CD14-positive monocyte (primary cell): Measurements from ENCODE around the gene CREBBP. TPM values are rescaled to one million over a fixed set of nuclear protein-coding genes. Genes with fewer than 3 reads are reported as not detected.

Source experiments
- DNase-seq, 3 donors: peaks; one replicate each; pipeline ENCODE4 v3.0.0-alpha.2; 2011 to 2022
- H2AFZ ChIP-seq: 2 replicates; pipeline ENCODE4 v1.6.0; 2012; ENCODE audit warnings: mild to moderate bottlenecking, low read depth, low read length, inconsistent platforms; ENCODE audit not compliant: insufficient read depth, poor library complexity, severe bottlenecking
- H3K27ac ChIP-seq, 2 donors: 1 replicate in 1 of 2; 2 replicates in 1 of 2; pipeline ENCODE4 v1.5.1; 2012 to 2013; ENCODE audit warnings: low read length in 2 of 2, control low read depth in 1 of 2, inconsistent platforms in 1 of 2, low read depth in 1 of 2, mild to moderate bottlenecking in 1 of 2
- H3K27me3 ChIP-seq, 2 donors: one replicate each; pipeline versions ENCODE4 v1.6.0 to v1.6.1; 2011 to 2013; ENCODE audit warnings: low read length in 2 of 2; ENCODE audit not compliant: control insufficient read depth in 2 of 2, insufficient read depth in 2 of 2
- H3K36me3 ChIP-seq, 2 donors: replicated peaks in 1 of 2; 1 replicate in 1 of 2; 2 replicates in 1 of 2; pipeline versions ENCODE4 v1.5.1 to v1.6.1; 2012 to 2013; ENCODE audit warnings: low read length in 2 of 2, control low read depth in 1 of 2, inconsistent platforms in 1 of 2, mild to moderate bottlenecking in 1 of 2; ENCODE audit not compliant: insufficient read depth in 2 of 2, control insufficient read depth in 1 of 2
- H3K4me1 ChIP-seq, 2 donors: 1 replicate in 1 of 2; 2 replicates in 1 of 2; pipeline versions ENCODE4 v1.5.1 to v1.6.1; 2012 to 2013; ENCODE audit warnings: low read length in 2 of 2, control low read depth in 1 of 2, inconsistent platforms in 1 of 2, mild to moderate bottlenecking in 1 of 2, moderate library complexity in 1 of 2; ENCODE audit not compliant: insufficient read depth in 2 of 2, control insufficient read depth in 1 of 2
- H3K4me2 ChIP-seq: replicated peaks from 2 replicates; pipeline ENCODE3; 2012; ENCODE audit warnings: low read length, moderate library complexity, mild to moderate bottlenecking; ENCODE audit not compliant: poor library complexity, severe bottlenecking; ENCODE audit errors: extremely low read depth
- H3K4me3 ChIP-seq, 3 experiments: fragments of 200-600 bp in 1 of 3; sonication (generic) in 1 of 3; replicated peaks in 1 of 3; 1 replicate in 2 of 3; 2 replicates in 1 of 3; pipeline ENCODE4 v1.5.1; 2011 to 2013; ENCODE audit warnings: low read length in 3 of 3, mild to moderate bottlenecking in 3 of 3, control low read depth in 2 of 3, low read depth in 2 of 3, inconsistent platforms in 1 of 3, moderate library complexity in 1 of 3
- H3K79me2 ChIP-seq: 2 replicates; pipeline ENCODE4 v1.6.0; 2012; ENCODE audit warnings: mild to moderate bottlenecking, control low read depth, inconsistent platforms, low read length, moderate library complexity; ENCODE audit not compliant: insufficient read depth
- H3K9ac ChIP-seq: 2 replicates; pipeline ENCODE4 v1.6.0; 2017; ENCODE audit warnings: low read length, mild to moderate bottlenecking; ENCODE audit not compliant: insufficient read depth, poor library complexity, severe bottlenecking
- H3K9me3 ChIP-seq, 2 donors: replicated peaks in 1 of 2; 1 replicate in 1 of 2; 2 replicates in 1 of 2; pipeline versions ENCODE4 v1.5.1 to v1.6.1; 2012 to 2013; ENCODE audit warnings: low read length in 2 of 2, control low read depth in 1 of 2; ENCODE audit not compliant: control insufficient read depth in 1 of 2, insufficient read depth in 1 of 2
- H4K20me1 ChIP-seq: 2 replicates; pipeline ENCODE4 v1.6.0; 2012; ENCODE audit warnings: mild to moderate bottlenecking, low read length, control low read depth, moderate library complexity; ENCODE audit not compliant: insufficient read depth
- H3K27ac Mint-ChIP-seq, 7 donors: one replicate each; pipeline ENCODE4 v1.8.0; 2020; ENCODE audit warnings: mild to moderate bottlenecking in 7 of 7, mixed read lengths in 7 of 7, moderate library complexity in 6 of 7, inconsistent platforms in 2 of 7
- H3K27me3 Mint-ChIP-seq, 3 donors: one replicate each; pipeline ENCODE4 v1.8.0; 2021 to 2022; ENCODE audit warnings: low read depth in 3 of 3, mild to moderate bottlenecking in 3 of 3, mixed read lengths in 3 of 3, moderate library complexity in 3 of 3, inconsistent platforms in 1 of 3
- H3K36me3 Mint-ChIP-seq, 2 donors: one replicate each; pipeline ENCODE4 v1.8.0; 2020; ENCODE audit warnings: mixed read lengths in 2 of 2, inconsistent platforms in 1 of 2, mild to moderate bottlenecking in 1 of 2
- H3K4me1 Mint-ChIP-seq: one replicate; pipeline ENCODE4 v1.8.0; 2020; ENCODE audit warnings: mild to moderate bottlenecking, mixed read lengths
- H3K4me3 Mint-ChIP-seq, 2 donors: one replicate each; pipeline ENCODE4 v1.8.0; 2020; ENCODE audit warnings: mild to moderate bottlenecking in 2 of 2, mixed read lengths in 2 of 2, moderate library complexity in 1 of 2
- H3K9me3 Mint-ChIP-seq, 7 donors: one replicate each; pipeline ENCODE4 v1.8.0; 2020 to 2022; ENCODE audit warnings: mixed read lengths in 7 of 7, mild to moderate bottlenecking in 6 of 7, moderate library complexity in 6 of 7, inconsistent platforms in 2 of 7
- CTCF ChIP-seq: fragments of 200-600 bp; IDR thresholded peaks from one replicate; pipeline ENCODE4 v1.8.0; 2022; ENCODE audit warnings: antibody characterized with exemption, mild to moderate bottlenecking
- WGBS: methylation state at CpG from one replicate; pipeline ENCODE4 v1.1.5; 2013; ENCODE audit warnings: missing lambda C conversion rate; ENCODE audit not compliant: insufficient coverage; 5-methylcytosine and 5-hydroxymethylcytosine counted together
- intact Hi-C, 2 donors: fragments of 100-400 bp; cut with micrococcal nuclease; formaldehyde crosslinking; loops; one replicate each; pipeline versions ENCODE4 v1.15.0 to v1.15.1; 2023
- polyA plus RNA-seq, 3 donors: library from polyadenylated mRNA; depleted of rRNA in 1 of 3; unstranded in 2 of 3; stranded (reverse) in 1 of 3; fragments of 300-500 nt in 2 of 3; fragments of >200 nt in 1 of 3; fragmentation: Illumina TruSeq in 2 of 3; gene quantifications; 1 replicate in 2 of 3; 2 replicates in 1 of 3; pipeline ENCODE4 v1.2.3, GENCODE V29; 2012 to 2021

The CREBBP gene
- polyA plus RNA-seq, 3 donors = 2.1 to 26.9 (median 6.2) TPM

DNA sequence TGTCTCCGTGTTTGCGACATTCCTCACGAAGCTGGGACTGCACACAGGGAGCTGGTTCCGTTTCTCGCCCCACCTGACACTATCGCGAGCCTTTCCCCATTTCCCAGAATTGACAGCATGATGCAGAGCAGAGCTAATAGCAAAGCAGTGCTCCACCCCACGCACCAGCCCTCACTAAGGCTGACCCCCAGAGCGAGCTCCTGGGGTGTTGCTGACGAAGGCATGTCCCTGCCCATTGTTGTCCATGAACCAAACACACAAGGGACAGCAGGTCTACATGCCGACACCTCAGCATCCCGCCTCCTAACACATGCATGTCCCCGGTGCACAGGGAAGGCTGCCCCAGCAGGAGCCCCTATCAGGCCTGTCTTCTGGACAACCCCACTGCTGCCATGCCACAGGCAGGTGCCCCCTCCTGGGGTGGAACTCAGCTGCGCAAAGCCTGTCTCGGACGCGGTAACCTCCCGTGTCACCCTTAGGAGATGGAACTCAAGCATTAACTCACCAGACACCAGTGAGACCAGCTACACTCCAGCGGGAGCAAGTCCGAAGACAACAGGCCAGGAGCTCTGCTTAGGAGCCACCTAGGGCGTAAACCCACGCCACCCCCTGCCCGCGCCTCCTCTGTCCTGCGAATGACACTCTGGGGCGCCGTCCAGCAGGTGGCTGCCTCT is 146.3 kb downstream of the CREBBP start:
- no peak for DNase-seq
- peaks cover 95% of the 10 kb centered on the region for H4K20me1 ChIP-seq
- H3K4me1 Mint-ChIP-seq = no peaks in the 10 kb centered on the region
- H3K27ac Mint-ChIP-seq = peak overlapping the region in 1 of 7 donors; percentile 1
- no peaks in the 10 kb centered on the region for H3K9me3 ChIP-seq
- H3K4me2 ChIP-seq = no peak overlapping the region
- H3K27ac ChIP-seq = no peak overlapping the region
- peaks cover 4% of the 10 kb centered on the region for H3K79me2 ChIP-seq
- peaks cover 92 to 100% of the 10 kb centered on the region in 2 donors for H3K36me3 Mint-ChIP-seq
- TF ChIP-seq CTCF = no peak
- no peak overlapping the region for H3K4me3 Mint-ChIP-seq
- no peaks in the 10 kb centered on the region for H3K27me3 ChIP-seq
- intact Hi-C loops = no loop called here
- peaks cover 0 to 1% (median 0%) of the 10 kb centered on the region in 7 donors for H3K9me3 Mint-ChIP-seq
- no peaks in the 10 kb centered on the region for H3K4me1 ChIP-seq
- peaks cover 85 to 100% of the 10 kb centered on the region in 2 donors for H3K36me3 ChIP-seq
- H3K9ac ChIP-seq = no peak overlapping the region
- WGBS = 99% methylated on average over 24 of the region's 27 CpGs
- no peak overlapping the region for H3K4me3 ChIP-seq
- no peak overlapping the region for H2AFZ ChIP-seq
- peaks cover 0 to 3% (median 0%) of the 10 kb centered on the region in 3 donors for H3K27me3 Mint-ChIP-seq

DNA sequence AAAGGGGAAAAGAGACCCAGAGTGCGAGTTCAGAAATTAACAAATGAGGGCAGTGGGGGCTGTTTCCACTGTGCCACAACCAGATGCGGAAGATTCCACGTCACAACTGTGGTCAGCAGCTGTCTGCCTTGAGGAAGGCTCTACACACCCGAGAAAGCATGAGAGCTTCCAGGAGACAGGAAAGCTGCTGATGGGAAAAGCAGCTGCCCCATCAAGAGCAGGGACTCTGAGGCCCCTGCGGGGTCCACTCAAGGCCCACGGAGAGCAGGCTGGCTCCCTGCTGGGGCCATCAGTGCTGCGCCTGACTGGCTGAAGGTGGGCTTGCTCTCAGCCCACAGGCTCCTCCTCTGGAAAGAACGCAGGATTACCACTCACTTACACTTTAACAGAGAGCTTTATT is 148.3 kb downstream of the CREBBP start:
- Histone ChIP-seq H3K4me1 (no peaks in the 10 kb centered on the region), H3K79me2 (peaks cover 4% of the 10 kb centered on the region), H3K36me3 (peaks cover 83 to 97% of the 10 kb centered on the region in 2 donors), H3K9me3 (no peaks in the 10 kb centered on the region), H3K27ac (no peak overlapping the region), H3K27me3 (no peaks in the 10 kb centered on the region), H4K20me1 (peaks cover 96% of the 10 kb centered on the region), H3K9ac (no peak overlapping the region), H3K4me3 (no peak overlapping the region), H2AFZ (no peak overlapping the region), H3K4me2 (no peak overlapping the region)
- Mint-ChIP-seq H3K27me3 (peaks cover 0 to 1% (median 0%) of the 10 kb centered on the region in 3 donors), H3K36me3 (peaks cover 86 to 97% of the 10 kb centered on the region in 2 donors), H3K9me3 (peaks cover 0 to 1% (median 0%) of the 10 kb centered on the region in 7 donors), H3K4me3 (no peak overlapping the region), H3K4me1 (no peaks in the 10 kb centered on the region), H3K27ac (peak overlapping the region in 2 of 7 donors; percentile 2 to 49)
- TF ChIP-seq CTCF = no peak
- no peak for DNase-seq
- intact Hi-C loops = no loop called here
- 94% methylated on average over 7 of the region's 8 CpGs for WGBS
